ENCODE data around the gene AP5B1.
A peak's percentile ranks its signal among the peaks of the same experiment; 100 is the strongest.

The AP5B1 gene, protein sequence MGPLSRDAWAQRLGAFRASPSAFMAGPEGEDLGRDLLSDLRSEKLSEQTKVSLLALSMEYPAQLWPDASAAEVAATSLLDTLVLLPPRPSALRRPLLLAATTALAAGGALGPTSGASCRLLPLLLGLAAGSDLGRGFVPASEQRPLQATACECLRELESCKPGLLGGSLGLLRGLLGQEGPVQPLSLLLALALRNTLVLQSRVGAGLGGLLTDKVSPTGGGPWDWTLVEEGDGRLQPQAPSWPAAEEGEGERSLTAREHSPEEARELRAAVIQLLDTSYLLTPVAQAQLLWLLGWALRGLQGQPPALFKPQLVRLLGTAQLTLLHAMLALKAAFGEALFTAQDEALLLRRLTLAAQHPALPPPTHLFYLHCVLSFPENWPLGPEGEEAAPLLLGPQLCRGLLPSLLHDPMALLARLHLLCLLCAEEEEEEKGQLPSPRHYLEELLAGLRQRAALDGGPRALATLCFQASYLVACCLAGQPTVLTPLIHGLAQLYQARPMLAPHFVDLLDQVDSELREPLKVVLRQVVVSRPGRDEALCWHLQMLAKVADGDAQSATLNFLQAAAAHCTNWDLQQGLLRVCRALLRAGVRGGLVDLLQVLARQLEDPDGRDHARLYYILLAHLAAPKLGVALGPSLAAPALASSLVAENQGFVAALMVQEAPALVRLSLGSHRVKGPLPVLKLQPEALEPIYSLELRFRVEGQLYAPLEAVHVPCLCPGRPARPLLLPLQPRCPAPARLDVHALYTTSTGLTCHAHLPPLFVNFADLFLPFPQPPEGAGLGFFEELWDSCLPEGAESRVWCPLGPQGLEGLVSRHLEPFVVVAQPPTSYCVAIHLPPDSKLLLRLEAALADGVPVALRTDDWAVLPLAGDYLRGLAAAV

DNA sequence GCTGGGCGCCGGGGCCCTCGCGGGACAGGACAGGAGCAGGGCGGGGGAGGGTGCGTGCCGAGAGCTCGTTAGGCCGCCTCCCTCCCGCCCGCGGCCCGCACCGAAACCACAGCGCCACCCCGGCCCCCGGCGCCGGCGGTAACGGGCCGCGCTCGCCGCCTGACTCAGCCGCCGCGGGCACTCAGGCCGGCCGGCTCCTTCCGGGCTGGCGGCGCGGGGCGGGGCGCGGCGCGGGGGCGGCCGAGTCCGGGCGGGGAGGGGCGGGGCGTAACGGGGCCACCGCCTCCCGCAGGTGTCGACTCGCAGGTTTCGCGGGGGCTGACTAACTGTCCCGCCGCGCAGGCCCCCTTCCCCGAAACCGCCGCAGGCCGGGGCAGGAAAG, at the start of gene AP5B1:
Gene AP5B1 (minus strand): TSS at position 207 of the 382 bp plus-strand sequence. CDS start 385 bp downstream, outside the sequence.
- DNase-seq (ENCODE audit: low spot score) = peak; percentile 52

DNA sequence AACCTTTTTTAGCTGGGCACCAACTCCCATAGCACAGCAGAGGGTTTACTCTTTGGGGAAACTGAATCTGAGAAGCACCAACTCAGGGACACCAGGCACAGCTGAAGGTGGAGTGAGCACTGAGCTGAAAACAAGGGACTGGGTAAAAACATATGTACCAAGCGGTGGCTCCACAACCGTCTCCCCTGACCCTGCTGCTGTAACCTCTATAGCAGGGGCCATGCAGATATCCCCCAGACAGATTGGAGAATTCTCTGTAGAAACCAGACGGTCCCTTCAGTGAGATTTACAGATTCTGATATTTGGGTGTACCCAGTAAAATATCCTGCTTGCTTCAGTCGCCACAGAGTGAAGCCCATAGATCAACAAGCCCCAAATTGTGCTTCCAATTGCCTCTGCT, 48.7 kb upstream of the AP5B1 start:
- no peak for DNase-seq (ENCODE audit: low spot score)

DNA sequence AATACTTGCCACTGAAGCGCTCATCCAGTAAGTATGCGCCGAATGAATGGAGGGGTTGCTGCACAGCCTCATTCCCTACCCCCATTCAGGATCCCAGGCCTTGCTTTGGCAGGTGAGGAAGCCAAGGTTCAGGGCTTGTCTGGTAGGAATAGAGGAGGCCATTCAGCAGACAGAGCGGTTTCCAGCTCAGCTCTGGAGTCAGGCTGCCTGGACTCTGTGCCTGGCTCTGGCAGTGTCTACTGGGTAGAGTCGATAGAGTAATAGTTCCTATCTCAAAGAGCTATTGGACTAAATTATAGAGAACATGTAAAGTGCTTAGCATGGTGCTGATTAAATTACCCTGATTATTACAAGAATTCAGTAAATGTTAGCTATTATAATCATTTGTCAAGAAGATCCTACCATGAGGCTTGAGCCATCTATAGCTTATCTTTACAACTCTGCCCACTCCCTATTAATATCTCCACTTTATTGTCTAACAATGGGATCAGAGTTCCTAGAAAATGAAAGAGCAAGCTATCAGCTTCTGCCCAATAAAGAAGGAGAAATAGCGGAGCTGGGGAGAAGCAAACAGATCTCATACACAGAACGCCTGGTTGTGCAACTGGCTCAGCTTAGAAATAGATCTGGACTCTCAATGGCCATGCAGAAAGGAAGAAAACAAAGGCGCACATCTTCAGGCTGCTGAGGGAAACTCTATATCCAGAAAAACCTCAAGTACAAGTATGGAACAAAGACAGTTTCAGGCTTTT, 46.4 kb upstream of the AP5B1 start:
- no peak for DNase-seq (ENCODE audit: low spot score)

DNA sequence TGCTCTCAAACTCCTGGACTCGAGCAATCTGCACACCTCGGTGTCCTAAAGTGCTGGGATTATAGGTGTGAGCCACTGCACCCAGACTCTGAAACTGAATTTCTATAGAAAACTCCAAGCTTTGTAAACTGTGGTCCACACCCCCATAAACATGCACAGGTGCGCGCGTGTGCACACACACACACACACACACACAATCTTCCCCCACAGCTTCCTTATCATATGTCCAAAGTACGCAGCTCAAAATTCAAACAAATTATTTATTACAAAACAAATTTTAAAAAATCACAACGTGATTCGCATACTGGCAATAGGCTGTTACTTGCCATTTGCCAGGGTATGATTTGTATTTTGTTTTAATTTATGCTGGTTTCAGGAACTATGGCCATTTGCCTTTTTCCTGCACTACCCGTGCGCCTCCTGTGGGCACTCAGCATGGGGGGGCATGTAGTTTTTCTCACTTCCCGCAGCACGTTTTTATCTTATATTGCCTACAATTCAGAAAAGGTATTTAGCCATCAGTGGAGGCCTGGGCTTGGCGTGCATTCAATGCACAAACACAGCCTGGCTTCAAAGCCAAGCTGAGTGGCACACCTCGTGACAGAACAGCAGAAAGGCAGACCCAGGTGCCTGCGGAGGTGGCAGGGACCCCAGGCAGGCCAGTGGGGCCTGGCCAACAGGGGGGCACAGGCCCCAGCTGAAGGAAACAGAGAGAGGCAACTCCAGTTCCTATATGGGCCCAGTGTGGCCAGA, 42.2 kb upstream of the AP5B1 start:
- DNase-seq (ENCODE audit: low spot score) = no peak

DNA sequence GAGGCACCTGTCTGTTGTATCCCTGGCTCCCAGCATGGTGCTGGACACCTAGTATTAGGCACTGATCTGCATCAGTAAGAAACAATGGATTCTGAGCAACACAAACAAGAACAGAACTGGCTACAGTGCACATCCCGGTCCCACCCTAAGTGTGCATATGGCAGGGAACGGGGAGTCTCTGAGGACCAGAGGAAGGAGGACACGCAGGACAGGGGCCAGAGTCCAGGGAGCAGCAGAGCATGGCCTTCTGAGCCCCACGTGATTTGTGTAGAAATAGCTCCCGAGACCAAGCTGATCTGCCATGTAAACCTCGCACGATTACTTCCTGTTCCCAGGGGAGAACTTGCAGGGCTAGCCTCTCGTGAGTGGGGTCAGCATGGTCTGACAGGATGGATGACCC, 40.3 kb upstream of the AP5B1 start:
- DNase-seq (ENCODE audit: low spot score) = no peak

DNA sequence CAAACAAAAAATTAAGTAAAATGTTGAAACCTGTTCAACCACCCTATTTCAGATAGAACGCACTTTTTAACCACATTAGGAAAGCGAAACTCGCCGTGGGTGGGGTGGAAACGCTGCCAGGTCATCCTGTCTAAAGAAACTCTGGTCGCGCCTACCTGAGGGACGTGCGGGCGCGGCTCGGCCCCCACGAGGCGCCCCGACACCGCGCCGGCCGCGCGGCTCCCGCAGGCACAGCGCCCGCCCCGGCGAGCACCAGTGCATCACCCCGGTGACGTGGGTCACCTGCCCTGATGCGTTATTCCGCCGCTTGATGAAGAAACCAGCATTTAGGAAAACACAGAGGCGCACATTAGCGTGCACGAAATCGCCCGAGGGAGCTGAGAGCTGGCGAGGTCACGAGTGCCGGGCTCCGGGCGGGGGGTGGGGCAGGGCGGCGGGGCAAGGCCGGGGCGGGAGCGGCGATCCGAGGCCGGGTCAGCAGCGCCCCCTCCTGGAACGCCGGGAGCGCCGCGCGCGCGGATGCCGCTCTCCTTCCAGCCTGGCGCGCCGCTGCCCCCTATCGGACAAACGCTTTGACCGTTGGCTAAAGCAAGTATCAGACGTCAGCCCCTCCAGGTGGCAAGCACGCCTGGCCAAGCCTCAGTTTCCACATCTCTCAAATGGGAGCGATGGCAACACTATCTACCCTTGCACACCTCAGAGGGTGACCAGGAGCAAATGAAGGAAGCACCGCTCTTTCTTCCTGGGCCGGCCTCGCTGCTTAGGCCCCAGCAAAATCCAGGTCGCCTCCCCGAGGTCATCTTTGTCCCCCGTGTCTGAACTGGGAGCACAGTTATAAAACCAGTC, 37.3 kb upstream of the AP5B1 start:
- DNase-seq (ENCODE audit: low spot score) = peak; percentile 78

DNA sequence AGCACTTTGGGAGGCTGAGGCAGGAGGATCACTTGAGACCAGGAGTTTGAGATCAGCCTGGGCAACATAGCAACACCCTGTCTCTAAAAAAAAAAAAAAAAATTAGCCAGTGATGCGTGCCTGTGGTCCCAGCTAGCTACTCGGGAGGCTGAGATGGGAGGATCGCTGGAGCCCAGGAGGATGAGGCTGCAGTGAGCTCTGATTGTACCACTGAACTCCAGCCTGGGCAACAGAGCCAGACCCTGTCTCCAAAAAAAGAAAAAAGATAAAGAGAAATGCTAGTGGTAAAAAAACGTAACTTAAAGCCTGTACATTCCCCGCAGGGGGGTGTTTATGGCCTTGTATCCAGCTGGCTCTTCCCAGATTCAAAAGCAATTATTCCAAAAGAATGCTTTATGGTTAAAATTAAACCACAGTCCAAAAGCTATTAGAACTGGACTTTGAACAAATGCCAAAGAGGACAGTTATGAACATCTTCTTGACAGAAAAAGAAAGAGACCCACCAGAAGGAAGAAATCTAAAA, 36.6 kb upstream of the AP5B1 start:
- no peak for DNase-seq (ENCODE audit: low spot score)

DNA sequence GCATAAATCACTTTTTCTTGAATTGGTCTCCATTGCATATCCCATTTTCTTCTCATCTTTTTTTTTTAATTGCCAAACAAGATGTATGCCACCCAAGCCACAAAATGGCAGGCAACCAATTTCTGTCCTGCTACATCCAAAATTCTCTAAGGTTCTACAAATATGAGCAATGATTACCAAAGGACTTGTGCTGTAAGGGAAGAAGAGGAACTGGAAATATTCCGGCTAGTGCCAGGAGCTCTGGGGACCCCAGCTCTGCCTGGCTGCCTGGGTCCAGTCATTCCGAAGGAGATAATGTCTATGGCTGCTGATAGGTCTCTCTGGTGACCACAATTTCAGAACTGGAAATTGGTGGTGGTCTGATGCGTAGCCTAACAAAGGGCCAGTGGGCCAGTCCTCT, 35.9 kb upstream of the AP5B1 start:
- DNase-seq (ENCODE audit: low spot score) = no peak

DNA sequence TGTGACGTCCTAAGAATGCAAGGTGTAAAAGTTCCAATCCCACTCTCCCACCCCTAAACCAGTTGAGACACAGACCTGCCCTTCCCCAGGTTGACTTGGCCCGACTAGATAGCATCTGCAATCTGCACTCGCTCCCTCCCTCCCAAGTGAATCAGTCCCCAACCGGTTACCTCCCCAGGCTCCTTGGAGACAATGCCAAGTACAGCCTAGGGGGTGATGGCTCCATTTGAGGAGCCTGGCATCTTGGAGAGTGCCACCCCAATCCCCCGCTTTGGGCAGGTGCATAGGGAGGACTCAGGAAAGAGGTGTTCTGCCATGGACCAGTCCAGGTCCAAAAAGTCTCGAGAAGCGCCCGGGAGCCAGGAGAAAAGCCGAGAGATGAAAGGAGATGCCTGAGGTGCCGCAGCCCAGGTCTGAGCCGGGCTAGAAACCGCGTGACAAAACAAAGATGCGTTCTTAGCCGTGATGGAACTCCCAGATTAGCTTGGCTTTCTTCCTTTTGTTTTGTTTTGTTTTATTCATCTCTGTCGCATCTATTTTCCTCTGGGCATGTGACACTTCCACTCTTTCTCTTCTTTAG, 34.3 kb upstream of the AP5B1 start:
- DNase-seq (ENCODE audit: low spot score) = no peak

DNA sequence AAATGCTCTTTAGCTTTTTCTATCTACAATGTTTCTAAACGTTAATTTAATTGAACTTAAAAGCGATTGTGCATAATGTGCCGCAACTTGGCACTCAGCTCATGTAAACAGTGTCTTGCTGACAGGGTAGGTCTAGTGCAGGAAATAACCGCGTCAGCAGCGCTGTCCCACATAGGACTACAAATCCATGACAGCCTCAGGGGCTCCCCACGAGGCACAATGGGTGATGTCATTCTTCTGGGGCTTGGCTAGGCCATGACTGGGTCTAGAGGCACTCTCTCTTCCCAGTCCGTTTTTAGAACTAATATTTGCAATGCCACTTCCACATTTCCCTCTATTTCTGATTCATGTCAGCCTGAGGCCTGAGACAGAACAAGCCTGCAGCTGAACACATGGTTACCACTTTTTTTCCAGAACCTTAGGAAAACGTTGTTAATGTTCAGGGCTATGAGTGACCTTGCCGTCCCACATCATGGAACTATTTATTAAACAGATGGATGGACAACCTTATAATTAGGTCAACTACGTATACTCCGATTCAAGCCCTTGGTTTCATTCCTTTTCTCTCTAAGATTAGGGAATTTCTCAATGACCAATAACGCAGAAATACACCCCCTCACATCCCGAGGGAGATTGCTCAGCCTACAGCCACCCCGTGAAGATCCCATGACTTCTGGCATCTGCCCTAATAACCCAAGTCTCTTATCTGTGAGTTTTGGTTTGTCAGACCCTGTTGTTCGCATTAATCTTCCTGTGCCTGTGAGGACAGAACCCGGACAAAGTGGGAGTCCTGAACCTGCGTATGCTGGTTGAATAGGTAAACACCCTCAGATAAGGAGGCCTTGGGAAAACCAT, 33.6 kb upstream of the AP5B1 start:
- DNase-seq (ENCODE audit: low spot score) = peak; percentile 84

DNA sequence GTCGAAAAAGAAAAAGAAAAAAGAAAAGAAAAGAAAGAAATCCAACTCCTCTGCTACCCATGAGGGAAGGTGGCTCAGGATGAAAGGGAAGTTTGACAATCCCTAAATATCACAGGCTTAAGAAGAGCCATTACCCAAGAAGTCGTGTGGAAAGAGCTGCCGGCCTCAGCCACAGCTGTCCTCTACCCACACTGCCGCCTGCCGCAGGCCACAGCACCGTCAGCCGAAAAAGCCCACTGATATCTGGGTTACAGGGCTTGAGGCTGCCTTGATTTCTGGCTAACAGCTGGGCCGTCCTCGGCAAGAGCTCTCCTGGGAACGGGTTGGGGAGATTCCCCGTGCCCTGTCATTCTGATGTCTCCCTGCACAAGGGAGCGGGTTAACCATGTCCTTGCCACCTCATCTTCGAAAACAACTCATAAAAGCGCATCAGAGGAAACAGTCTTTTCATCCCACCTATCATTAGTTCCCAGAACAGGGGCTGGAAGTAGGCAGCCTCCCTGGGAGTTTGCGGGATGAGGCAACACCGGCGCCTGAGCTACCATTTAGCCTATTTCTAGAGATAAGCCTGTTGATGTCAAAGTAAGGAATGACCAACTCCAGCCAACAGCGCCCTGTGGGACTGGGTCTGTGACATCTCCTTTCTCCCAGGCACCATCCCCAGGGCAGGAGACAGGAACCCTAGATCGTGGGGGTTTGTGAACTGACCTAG, 31.1 kb upstream of the AP5B1 start:
- DNase-seq (ENCODE audit: low spot score) = no peak

DNA sequence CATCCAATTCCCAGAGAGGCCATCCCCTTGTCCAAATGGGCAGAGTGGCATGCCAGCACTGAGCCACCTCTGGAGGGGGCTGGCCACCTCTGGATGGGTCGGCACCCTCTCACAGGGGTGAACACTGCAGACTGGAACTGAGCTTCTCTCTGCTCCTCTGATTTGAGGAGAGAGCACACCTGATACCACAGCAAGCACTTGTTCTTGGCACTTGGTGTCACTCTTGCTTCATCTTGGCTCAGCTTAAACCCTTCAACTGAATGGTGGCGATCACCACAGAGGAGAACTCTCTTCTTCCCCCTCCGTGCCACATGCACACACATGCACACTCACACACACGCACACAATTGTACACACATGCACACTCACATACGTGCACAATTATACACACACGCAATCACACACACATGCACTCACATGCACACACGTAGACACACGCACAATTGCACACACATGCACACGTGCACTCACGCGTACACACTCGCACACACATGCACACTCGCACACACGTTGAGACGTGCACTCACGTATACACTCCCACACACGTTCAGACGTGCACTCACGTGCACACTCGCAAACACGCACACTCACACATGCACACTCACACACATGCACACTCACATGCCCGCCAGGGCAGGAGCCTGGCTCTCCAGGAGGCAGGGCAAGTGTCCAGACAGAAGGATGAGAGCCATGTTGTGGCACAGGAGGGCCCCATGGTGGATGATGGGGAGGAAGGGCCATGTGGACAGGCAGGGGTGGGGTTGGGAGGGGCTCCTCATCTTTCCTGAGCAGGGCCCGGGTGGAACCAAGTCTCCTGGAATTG, 29.5 kb upstream of the AP5B1 start:
- no peak for DNase-seq (ENCODE audit: low spot score)

DNA sequence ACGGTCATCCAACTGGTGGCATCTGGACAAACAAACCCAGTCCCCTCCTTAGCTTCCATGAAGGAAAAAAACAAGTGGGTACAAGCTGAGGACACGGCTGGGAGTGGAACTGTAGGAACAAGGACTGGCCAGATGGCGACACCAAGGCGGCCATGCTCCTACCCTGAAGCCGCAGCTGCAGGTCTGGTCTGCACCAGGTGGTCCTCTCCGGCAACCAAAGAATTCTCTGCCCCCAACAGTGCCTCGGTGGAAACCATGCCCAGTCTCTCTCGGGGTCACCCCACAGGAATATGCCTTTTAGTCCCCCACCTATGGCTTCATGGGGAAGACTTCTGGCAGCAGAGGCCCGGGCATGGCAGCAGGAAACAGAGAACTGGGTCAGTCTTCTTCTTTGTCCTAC, 28.7 kb upstream of the AP5B1 start:
- no peak for DNase-seq (ENCODE audit: low spot score)

DNA sequence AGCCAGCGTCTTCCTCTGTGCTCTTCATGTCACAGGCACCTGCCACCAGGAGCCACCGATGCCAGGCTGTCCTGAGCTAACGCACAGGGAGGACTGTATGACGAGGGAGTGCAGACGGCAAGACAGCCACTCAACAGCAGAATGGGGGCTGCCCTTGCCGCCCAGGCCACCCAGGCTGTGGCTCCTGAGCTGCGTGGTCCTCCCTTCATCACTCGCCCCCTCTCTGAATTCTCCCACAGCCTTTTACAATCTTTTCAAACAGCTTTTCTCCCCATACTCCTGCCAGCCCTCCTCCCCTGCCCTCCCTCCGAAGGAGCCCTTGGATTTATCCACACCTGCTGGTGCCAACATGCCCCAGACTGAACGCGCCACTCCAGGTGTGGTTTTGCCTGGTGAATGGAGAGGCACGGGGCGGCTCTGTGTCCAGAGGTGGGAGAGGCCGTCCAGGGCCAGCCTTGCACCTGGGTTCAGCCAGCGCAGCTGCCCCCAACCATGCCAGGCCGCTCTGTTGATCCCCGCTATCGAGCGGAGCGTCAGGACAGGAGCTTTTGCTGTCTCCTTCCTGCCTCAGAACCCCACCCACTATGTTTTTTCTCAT, 28.1 kb upstream of the AP5B1 start:
- no peak for DNase-seq (ENCODE audit: low spot score)

DNA sequence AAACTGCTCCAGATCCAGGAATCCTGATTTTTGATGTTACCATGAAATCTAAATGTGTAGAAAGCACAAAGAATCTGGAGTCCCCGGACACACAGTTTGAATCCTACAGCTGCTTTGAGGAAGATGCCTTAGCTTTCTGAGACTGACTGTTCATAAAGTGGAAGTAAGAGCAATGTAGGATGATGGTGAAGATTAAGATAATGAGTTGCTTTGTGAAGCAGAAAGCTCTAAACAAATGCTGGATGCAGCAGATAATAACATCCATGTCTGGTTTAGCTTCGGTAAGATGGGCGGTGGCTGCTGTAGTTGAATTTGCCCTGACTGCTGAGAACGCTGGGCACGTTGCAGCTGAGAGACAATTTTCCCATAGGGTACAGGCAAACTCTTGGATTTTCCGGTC, 26.2 kb upstream of the AP5B1 start:
- no peak for DNase-seq (ENCODE audit: low spot score)

DNA sequence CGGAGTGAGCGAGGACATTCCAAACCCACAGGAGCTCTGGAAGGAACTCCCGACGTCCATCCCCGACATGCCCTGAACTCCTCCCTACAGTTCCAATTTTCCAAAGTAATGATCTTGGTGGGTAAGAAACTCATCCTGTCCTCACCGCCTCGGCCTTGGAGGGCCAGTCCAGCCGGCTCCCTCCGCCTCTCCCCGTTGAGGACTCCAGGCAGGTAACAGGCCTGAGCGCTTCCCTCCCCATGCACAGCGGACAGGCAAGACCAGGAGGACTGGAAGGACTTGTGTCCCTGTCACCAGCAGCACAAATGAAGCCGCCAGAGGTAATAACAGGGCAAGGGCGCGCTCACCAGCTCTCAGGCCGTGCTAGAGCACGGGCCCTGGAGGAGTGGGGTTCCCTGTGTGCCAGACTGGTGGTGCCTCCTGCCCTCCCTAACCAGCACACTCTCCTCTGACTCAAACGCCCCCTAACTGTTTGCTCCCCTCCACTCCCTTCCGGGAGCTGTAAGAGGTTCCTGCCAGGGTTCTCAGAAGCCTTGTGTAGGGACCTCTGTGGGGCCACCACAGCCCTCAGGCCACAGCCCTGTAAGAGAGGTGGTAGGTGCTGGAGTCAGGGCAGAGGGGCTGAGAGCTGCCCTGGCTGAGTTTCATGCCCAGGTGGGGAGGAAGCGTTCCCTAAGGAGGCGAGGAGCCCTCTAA, 23.2 kb upstream of the AP5B1 start:
- DNase-seq (ENCODE audit: low spot score) = no peak

DNA sequence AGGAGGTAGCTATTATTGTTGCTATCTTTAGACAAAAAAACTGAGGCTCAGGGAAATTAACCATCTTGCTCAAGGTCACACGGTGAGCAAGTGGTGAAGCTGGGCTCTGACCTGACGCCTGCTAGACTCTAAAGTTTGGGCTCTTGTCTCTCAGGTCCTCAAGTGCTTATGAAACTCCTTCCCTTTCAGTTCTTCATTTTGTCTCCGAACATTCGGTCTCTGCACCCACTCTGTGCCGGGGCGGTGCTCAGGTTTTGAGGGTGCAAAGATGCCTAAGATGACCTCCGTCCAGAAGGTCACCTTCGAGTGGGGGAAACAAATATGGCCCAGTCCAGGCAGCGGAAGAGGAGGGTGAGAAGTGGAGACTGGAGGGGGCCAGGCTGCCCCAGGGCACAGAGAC, 22.1 kb upstream of the AP5B1 start:
- DNase-seq (ENCODE audit: low spot score) = no peak
